ENCODE results near the gene AMDHD2.

- TF ChIP-seq EZH2phosphoT487 (IDR thresholded peaks at IDR 0.05; ENCODE audit: unreplicated experiment) = no peak
- TF ChIP-seq POLR2AphosphoS5 (IDR thresholded peaks at IDR 0.05; ENCODE audit: low read depth) = no peak
Measured at GRCh38 chr16:2498531-2499253, 21.5 kb upstream of the AMDHD2 start.

All from GM23338 (cell line).